Measurements from ENCODE around the gene SLC25A24.

DNA sequence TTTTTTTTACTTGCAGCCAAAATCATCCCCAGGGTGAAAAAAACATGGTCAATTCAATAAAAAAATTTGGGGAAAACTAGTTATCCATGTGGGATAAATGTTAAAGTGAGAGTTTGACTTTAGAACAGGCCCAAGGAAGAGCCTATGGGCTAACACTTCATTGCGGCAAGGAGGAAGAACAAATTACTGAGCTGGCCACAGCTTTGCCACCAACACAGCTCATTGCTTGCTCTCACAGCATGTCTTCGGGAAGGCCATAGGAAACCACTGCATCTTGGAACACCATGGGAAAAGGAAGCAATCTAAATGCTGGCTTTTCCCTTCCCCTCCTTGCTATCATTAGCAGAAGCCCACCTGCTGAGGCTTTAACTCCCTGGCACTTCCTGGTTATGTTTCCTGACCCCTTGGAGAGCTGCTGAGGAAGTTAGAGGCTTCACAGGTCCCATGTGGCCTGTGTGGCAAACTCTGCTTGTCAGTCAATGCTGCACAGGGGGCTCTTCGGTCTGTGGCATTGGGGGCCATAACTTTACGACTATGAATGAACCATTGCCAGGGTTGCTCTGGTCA, 86.0 kb downstream of the SLC25A24 start:
- TF ChIP-seq, protein P1, sequence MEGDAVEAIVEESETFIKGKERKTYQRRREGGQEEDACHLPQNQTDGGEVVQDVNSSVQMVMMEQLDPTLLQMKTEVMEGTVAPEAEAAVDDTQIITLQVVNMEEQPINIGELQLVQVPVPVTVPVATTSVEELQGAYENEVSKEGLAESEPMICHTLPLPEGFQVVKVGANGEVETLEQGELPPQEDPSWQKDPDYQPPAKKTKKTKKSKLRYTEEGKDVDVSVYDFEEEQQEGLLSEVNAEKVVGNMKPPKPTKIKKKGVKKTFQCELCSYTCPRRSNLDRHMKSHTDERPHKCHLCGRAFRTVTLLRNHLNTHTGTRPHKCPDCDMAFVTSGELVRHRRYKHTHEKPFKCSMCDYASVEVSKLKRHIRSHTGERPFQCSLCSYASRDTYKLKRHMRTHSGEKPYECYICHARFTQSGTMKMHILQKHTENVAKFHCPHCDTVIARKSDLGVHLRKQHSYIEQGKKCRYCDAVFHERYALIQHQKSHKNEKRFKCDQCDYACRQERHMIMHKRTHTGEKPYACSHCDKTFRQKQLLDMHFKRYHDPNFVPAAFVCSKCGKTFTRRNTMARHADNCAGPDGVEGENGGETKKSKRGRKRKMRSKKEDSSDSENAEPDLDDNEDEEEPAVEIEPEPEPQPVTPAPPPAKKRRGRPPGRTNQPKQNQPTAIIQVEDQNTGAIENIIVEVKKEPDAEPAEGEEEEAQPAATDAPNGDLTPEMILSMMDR (IDR thresholded peaks at IDR 0.05), result no peak
- no peak for TF ChIP-seq POLR2A (IDR thresholded peaks at IDR 0.05)
